GM12891 (cell line): ENCODE results near the gene PRDX1.

ENCODE experiments used
- PAX5 ChIP-seq: IDR thresholded peaks from 2 replicates; pipeline ENCODE4 v1.6.1; 2011; ENCODE audit warnings: low read length, moderate library complexity, mild to moderate bottlenecking; ENCODE audit not compliant: insufficient read depth, severe bottlenecking
- POLR2A ChIP-seq: IDR thresholded peaks from 2 replicates; pipeline ENCODE4 v1.6.1; 2011; ENCODE audit warnings: low read depth, low read length, control low read depth
- POLR2AphosphoS5 ChIP-seq: IDR thresholded peaks from 2 replicates; pipeline ENCODE4 v1.6.1; 2011; ENCODE audit warnings: low read depth, low read length, control low read depth
- POU2F2 ChIP-seq: IDR thresholded peaks from 2 replicates; pipeline ENCODE4 v1.6.1; 2011; ENCODE audit warnings: low read depth, mild to moderate bottlenecking, control low read depth, low read length, moderate library complexity
- SPI1 ChIP-seq: IDR thresholded peaks from 2 replicates; pipeline ENCODE4 v1.6.1; 2011; ENCODE audit warnings: low read depth, low read length, control low read depth
- TAF1 ChIP-seq: IDR thresholded peaks from 2 replicates; pipeline ENCODE4 v1.6.1; 2011; ENCODE audit warnings: low read depth, low read length, control low read depth

DNA sequence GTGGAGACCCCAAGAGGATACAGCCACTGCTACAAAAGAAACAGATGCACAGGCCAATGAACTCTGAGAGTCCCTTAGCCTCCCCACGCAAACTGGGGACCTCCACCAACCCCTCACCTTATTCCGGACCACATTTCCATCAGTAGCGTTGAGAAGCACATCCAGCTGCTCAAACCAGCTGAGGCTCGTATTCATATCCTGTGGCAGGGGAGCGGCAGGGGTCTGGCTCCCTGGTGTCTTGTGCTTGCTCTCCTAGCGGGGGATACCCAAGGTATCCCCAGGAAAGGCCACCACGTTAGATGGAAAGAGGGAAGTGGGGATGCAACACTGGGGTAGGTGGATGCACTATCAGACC lies 22.3 kb downstream of the PRDX1 start:
- TF ChIP-seq POLR2A (no peak), POLR2AphosphoS5 (no peak), TAF1 (no peak), SPI1 (no peak), PAX5 (no peak), POU2F2 (no peak)
